HAP-1 (cell line): ENCODE measurements around the gene TOR1B.
"Not testable (repeated sequence)": the region's sequence is repeated elsewhere in the genome, so short reads cannot be mapped to it uniquely, and the experiment has no call there.

Source experiments
- DNase-seq, 2 experiments: peaks; one replicate each; pipeline ENCODE4 v3.0.0-alpha.2; 2016 to 2020; ENCODE audit warnings: low spot score in 2 of 2
- H3K27me3 ChIP-seq: fragments of 250-450 bp; sonication (Bioruptor Pico); 2 replicates; pipeline ENCODE4 v1.5.1; 2020; ENCODE audit warnings: low read depth, mild to moderate bottlenecking, moderate library complexity
- H3K36me3 ChIP-seq: fragments of 250-450 bp; sonication (Bioruptor Pico); replicated peaks from 2 replicates; pipeline ENCODE4 v1.5.1; 2020; ENCODE audit warnings: mild to moderate bottlenecking
- H3K4me1 ChIP-seq: fragments of 250-450 bp; sonication (Bioruptor Pico); 2 replicates; pipeline ENCODE4 v1.5.1; 2020; ENCODE audit warnings: mild to moderate bottlenecking
- H3K4me3 ChIP-seq: fragments of 250-450 bp; sonication (Bioruptor Pico); 2 replicates; pipeline ENCODE4 v1.5.1; 2020; ENCODE audit warnings: mild to moderate bottlenecking, moderate library complexity
- H3K9me3 ChIP-seq: fragments of 250-450 bp; sonication (Bioruptor Pico); 2 replicates; pipeline ENCODE4 v1.5.1; 2020; ENCODE audit warnings: mild to moderate bottlenecking, moderate library complexity
- in situ Hi-C: fragments of 300-500 bp; cut with MboI; formaldehyde crosslinking; loops from 3 replicates; pipeline ENCODE4 v1.14.3; 2020; ENCODE audit warnings: low sequenced_read_pairs, inconsistent platforms, mixed read lengths

Gene TOR1B

DNA sequence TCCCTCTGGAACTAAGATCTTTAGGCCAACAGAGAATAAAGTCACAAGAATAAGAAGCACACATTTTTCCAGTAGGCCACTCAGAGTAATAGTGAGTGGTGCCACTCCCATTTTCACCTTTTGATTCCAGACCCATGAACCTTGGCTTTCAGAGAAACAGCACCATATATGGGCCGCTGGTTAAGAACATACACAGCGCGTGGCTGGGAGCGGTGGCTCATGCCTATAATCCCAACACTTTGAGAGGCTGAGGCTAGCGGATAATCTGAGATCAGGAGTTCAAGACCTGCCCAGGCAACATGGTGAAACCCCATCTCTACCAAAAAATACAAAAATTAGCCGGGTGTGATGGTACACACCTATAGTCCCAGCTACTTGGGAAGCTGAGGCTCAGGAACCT lies 34.5 kb upstream of the TOR1B start:
- H3K36me3 ChIP-seq: no peaks in the 10 kb centered on the region
- in situ Hi-C loops: no loop called here
- DNase-seq: no peak
- no peaks in the 10 kb centered on the region for H3K4me1 ChIP-seq
- H3K27me3 ChIP-seq: no peaks in the 10 kb centered on the region
- no peak overlapping the region for H3K4me3 ChIP-seq
- no peaks in the 10 kb centered on the region for H3K9me3 ChIP-seq

DNA sequence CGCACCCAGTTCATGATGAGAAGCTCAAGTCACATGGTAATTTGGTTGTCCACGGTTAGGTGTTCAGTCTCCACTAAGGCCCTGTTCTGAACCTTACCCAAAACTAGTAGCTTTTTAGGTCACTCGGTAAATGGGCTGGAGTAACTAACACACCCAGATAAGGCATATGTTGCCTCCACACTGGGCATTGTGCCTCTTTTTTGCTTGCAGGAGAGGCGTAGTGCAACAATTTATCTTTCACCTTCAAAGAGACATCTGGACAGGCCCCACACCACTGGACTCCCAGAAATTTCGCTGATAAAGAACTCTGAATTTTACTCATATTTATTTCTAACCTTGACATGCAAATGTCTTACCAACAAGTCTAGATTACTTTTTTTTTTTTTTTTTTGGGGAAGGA lies 33.3 kb upstream of the TOR1B start:
- no peaks in the 10 kb centered on the region for H3K27me3 ChIP-seq
- H3K4me3 ChIP-seq: no peak overlapping the region
- no peaks in the 10 kb centered on the region for H3K4me1 ChIP-seq
- no peaks in the 10 kb centered on the region for H3K9me3 ChIP-seq
- H3K36me3 ChIP-seq: no peaks in the 10 kb centered on the region
- DNase-seq: no peak
- in situ Hi-C loops: no loop called here

DNA sequence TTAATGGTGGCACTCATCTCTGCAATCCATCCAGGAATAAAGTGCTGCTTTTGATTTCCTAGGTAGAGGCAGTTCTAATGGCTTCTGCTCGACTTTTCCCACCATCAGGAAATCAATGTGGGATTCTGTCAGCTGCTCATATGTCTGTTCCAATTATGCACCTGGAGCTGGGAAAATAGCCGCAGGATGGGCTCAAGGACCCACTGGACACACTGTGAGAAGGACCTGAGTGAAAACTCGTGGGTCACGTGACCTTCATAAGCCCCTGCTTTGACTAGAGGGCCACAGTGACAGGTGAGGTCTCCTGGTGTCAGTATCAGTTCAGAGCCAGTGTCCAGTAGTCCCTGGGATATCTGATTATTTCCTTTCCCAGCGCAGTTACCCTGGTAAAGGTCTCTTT lies 32.2 kb upstream of the TOR1B start:
- in situ Hi-C loops: no loop called here
- Histone ChIP-seq H3K4me1 (no peaks in the 10 kb centered on the region), H3K4me3 (no peak overlapping the region)

DNA sequence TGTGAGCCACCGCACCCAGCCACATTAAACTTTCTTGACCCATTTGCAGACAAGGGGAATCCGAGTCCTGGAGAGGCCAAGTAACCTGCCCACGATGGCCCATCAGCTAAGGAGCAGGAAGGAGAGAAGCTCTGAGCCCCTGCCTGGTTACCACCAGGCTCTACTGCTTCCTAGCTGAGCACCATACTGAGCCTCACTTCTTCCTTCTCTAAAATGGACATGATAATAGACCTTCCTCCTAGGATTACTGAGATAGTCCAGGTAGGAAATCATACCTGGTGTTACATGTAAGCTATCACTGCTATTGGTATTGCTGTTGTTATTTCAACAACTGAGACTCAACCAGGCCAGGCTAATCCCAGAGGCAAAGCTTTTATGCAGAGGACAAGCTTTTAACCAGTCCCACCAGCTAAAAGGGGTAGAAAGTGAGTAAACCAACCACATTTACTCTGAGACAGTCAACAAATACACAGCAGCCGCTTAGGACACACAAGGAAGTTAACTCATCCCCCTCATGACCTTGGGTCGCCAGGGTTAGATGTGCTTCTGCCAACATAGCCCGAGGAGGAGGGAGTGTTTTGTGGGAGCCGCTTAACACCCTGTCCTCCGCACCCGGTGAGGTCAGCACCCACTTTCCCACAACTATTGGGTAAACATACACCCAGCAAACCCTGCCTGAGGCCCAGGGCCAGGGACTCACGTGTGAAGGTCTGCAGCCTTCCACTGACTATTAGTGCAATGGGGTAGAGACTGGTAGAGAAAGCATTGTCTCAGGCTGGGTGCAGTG lies 29.5 kb upstream of the TOR1B start:
- in situ Hi-C loops: no loop called here
- H3K36me3 ChIP-seq: no peaks in the 10 kb centered on the region
- H3K27me3 ChIP-seq: no peaks in the 10 kb centered on the region
- H3K9me3 ChIP-seq: no peaks in the 10 kb centered on the region
- no peaks in the 10 kb centered on the region for H3K4me1 ChIP-seq
- no peak for DNase-seq
- no peak overlapping the region for H3K4me3 ChIP-seq

More for the DNA sequence above, 32.2 kb upstream of the TOR1B start:
- no peaks in the 10 kb centered on the region for H3K36me3 ChIP-seq
- no peaks in the 10 kb centered on the region for H3K27me3 ChIP-seq
- DNase-seq: no peak
- no peaks in the 10 kb centered on the region for H3K9me3 ChIP-seq

DNA sequence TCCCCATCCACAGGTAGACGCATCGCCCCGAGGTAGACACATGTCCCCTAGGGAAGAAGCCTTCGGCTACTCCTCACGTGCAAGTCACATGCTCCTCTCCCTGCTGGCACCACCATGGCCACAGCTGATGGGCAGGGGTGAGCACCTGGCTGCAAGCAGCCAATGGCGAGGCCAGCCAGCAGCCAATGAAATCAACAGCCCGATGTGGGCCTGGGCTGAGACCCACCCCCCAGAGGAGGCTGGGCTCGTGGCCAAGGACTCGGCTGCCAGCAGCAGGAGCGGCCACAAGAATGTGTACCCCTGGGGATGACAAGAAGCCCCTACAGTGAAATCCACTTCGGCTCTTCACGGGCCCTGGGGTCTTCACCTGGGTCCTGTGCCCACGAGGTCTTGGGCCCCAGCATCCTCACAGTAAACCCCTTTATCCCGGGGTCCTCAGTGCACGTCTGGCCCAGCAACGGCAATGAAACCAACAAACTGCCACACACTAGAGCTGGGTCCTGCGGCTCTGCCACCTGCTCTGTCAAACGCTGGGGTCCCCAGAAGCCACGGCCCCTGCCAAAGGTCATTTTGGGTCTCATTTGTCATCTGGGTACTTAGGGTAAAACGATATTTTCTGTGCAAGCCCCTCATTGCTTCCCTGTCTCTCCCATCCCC lies 28.1 kb upstream of the TOR1B start:
- in situ Hi-C loops: no loop called here
- Histone ChIP-seq H3K4me3 (no peak overlapping the region), H3K9me3 (no peaks in the 10 kb centered on the region), H3K27me3 (no peaks in the 10 kb centered on the region), H3K36me3 (no peaks in the 10 kb centered on the region), H3K4me1 (no peaks in the 10 kb centered on the region)
- no peak for DNase-seq

DNA sequence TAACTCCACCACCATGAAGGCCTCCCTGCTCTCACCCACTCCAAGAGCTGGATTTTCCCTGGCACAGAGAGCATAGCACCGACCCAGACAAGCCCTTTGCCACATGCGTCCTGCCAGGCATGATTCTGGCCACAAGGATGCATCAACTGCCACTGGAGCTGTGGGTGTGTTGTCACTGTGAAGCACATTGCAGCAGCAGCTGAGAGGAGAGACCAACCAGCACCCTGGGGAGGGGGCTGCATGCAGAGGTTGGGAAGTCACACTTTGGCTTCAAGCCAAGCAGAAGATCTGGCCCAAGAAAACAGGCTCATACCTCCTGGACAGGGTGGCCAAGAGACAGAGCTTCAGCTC lies 27.6 kb upstream of the TOR1B start:
- Histone ChIP-seq H3K4me1 (no peaks in the 10 kb centered on the region), H3K27me3 (no peaks in the 10 kb centered on the region), H3K9me3 (no peaks in the 10 kb centered on the region), H3K4me3 (no peak overlapping the region), H3K36me3 (no peaks in the 10 kb centered on the region)
- in situ Hi-C loops: no loop called here
- DNase-seq: no peak

DNA sequence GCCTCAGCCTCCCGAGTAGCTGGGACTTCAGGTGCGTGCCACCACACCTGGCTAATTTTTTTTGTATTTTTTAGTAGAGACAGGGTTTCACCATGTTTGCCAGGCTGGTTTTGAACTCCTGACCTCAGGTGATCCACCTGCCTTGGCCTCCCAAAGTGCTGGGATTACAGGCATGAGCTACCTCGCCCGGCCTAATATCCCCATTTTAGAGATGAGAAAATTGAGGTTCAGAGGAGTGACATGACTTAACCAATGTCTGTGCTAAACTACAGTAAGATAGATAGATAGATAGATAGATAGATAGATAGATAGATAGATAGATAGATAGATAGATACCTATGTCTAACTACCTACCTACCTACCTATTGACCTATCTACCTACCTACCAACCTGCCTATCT lies 26.9 kb upstream of the TOR1B start:
- H3K4me3 ChIP-seq, H3K9me3 ChIP-seq, H3K27me3 ChIP-seq, H3K36me3 ChIP-seq, H3K4me1 ChIP-seq, DNase-seq, in situ Hi-C loops: not testable (repeated sequence)

DNA sequence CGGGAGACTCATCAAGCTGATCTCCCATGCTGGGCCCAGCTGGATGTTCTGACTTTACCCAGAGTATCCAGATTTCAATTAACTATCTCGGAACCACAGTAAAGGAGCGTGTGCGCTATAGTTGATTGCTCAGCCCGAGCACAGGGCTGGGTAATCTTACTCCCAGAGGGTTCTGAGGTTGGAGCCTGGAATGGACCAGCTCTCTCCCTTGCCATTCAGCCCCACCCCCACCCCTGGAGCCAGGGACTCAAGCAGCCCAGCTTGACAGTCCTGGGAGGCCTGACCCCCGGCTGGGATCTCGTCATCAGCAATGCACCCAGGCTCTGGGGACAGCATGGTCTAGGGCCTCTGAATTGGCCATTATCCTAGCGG lies 26.4 kb upstream of the TOR1B start:
- in situ Hi-C loops: no loop called here
- no peaks in the 10 kb centered on the region for H3K27me3 ChIP-seq
- no peaks in the 10 kb centered on the region for H3K4me1 ChIP-seq
- DNase-seq: no peak
- no peak overlapping the region for H3K4me3 ChIP-seq
- H3K9me3 ChIP-seq: no peaks in the 10 kb centered on the region
- no peaks in the 10 kb centered on the region for H3K36me3 ChIP-seq

DNA sequence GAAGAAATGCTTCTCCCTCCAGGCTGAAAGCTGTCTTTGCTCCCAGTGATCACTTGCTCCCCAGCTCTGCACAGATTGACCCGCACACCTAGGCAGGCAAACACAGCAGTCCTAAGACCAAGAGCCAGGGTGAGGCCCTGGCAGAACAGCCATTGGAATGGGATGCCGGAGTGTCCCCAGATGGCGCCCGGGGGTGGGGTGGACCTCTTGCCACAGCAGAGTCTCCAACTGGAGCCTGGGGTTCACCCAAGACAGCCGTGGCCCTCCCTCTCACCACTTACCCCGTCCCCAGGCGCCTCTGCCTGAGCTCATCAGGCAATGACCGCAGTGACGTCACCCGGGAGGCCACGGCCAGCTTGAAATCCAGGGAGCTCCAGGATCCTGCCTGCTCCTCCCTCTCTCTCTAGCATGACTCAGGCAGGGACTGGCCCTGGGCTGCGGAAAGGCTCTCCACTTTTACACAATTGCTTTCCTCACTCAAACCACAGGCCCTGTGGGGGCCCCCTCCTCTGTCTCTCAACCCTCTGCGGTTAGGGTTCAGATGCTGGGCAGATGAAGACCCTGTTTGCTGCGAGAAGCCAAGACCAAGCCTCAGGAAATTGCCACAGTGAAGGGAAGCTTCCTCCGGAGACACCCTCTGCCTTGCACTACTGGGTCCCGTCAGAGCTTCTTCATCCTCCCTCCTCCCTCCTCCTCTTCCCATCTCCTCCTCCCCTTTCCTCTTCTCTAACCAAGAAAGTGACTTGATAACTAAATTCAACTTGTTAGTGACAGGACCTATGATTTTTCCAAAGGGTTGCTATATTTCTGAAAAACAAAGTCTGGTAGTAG lies 25.8 kb upstream of the TOR1B start:
- Histone ChIP-seq H3K27me3 (no peaks in the 10 kb centered on the region), H3K36me3 (no peaks in the 10 kb centered on the region), H3K4me3 (no peak overlapping the region), H3K9me3 (no peaks in the 10 kb centered on the region), H3K4me1 (no peaks in the 10 kb centered on the region)
- peak in 1 of 2 experiments; percentile 49 for DNase-seq
- in situ Hi-C loops: no loop called here

DNA sequence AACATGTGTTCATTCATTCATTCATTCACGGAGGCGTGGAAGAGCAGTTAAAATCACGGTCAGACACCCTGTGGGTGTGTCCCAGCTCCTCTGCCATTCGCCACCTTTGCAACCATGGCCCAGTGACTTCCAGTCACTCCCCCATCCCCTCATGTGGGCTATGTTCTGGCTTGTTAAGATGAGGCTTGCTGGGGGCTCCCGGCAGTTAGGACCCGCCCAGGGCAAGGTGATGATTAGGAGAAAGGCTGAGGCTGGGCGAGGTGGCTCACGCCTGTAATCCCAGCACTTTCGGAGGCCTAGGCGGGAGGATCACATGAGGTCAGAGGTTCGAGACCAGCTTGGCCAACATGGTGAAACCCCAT lies 25.2 kb upstream of the TOR1B start:
- Histone ChIP-seq H3K27me3 (no peaks in the 10 kb centered on the region), H3K4me1 (no peaks in the 10 kb centered on the region), H3K4me3 (no peak overlapping the region), H3K9me3 (no peaks in the 10 kb centered on the region), H3K36me3 (no peaks in the 10 kb centered on the region)
- DNase-seq: no peak
- in situ Hi-C loops: no loop called here

DNA sequence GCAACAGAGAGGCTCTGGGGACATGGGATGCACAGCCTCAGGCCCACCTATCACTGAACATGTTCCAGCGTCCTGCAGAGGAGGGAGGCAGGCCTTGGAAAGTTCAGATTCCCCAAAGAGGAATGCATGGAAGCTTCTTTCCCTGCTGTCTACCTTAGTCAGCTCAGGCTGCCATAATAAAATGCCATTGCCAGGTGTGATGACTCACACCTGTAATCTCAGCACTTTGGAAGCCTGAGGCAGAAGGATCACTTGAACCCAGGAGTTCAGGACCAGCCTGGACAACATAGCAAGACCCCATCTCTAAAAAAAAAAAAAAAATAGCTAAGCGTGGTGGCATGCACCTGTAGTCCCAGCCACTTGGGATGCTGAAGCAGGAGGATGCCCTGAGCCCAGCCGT lies 24.5 kb upstream of the TOR1B start:
- Histone ChIP-seq H3K9me3 (no peaks in the 10 kb centered on the region), H3K36me3 (no peaks in the 10 kb centered on the region), H3K4me3 (no peak overlapping the region), H3K4me1 (no peaks in the 10 kb centered on the region), H3K27me3 (no peaks in the 10 kb centered on the region)
- DNase-seq: no peak
- in situ Hi-C loops: no loop called here

DNA sequence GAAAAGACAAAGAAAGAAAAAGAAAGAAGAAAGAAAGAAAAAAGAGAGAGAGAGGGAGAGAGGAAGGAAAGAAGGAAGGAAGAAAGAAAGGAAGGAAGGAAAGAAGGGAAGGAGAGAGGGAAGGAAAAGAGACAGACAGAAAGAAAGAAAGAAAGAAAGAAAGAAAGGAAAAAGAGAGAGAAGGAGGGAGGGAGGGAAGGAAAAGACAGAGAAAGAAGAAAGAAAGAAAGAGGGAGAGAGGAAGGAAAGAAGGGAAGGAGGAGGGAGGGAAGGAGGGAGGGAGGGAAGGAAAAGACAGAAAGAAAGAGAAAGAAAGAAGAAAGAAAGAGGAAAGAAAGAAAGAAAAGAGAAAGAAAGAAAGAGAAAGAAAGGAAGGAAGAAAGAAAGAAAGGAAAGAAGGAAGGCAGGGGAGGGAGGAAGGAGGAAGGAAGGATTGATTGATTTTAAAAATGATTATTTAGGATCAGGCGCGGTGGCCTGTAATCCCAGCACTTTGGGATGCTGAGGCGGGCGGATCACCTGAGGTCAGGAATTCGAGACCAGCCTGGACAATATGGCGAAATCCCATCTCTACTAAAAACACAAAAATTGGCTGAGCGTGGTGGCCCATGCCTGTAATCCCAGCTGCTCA lies 23.3 kb upstream of the TOR1B start:
- in situ Hi-C loops: loop anchor here (5.0 kb wide), 3 partner anchors 52 to 647 kb away; partner anchors contain the start of gene ASB6
- DNase-seq: no peak
- no peak overlapping the region for H3K4me3 ChIP-seq
- H3K4me1 ChIP-seq: no peaks in the 10 kb centered on the region
- no peaks in the 10 kb centered on the region for H3K9me3 ChIP-seq
- no peaks in the 10 kb centered on the region for H3K27me3 ChIP-seq
- H3K36me3 ChIP-seq: no peaks in the 10 kb centered on the region

DNA sequence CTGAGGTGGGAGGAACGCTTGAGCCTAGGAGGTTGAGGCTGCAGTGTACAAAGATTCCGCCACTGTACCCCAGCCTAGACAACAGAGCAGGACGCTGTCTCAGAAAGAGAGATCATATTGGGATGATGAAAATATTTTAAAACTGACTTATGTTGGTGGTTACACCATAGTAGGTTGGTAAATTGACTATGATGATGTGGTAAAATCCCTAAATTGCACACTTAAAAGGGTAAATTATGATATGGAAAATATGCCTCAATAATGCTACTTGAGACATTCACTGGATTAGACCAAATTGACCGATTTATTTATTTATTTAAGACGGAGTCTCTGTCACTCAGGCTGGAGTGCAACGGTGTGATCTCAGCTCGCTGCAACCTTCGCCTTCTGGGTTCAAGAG lies 21.9 kb upstream of the TOR1B start:
- Histone ChIP-seq H3K4me1 (no peaks in the 10 kb centered on the region), H3K27me3 (peaks cover 3% of the 10 kb centered on the region), H3K9me3 (no peaks in the 10 kb centered on the region), H3K4me3 (no peak overlapping the region), H3K36me3 (no peaks in the 10 kb centered on the region)
- no peak for DNase-seq
- in situ Hi-C loops: loop anchor here (5.0 kb wide), 3 partner anchors 54 to 649 kb away; partner anchors contain the start of gene ASB6

DNA sequence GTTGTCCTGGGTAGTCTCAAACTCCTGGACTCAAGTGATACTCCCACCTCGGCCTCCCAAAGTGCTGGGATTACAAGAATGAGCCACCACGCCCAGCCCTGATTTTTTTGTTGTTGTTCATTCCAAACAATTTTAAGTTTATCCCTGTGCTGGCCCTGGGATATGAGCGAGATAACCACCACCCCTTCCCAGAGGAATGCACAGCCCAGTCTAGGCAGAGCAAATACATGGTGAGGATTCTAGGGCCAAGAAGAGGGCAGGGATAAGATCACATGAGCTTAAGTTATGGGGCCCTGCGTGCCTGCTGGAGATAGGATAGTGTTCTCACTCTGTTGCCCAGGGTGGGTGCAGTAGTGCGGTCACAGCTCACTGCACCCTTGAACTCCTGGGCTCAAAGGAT lies 21.0 kb upstream of the TOR1B start:
- Histone ChIP-seq H3K36me3 (no peaks in the 10 kb centered on the region), H3K4me1 (no peaks in the 10 kb centered on the region), H3K9me3 (no peaks in the 10 kb centered on the region), H3K4me3 (no peak overlapping the region), H3K27me3 (peaks cover 10% of the 10 kb centered on the region)
- DNase-seq: no peak
- in situ Hi-C loops: loop anchor here (5.0 kb wide), 3 partner anchors 55 to 650 kb away; partner anchors contain the start of gene ASB6
